Loucy (cell line): ENCODE data around the gene POMP.

Source experiments
- EZH2phosphoT487 ChIP-seq: fragments of 200-600 bp; IDR thresholded peaks from 2 replicates; pipeline ENCODE4 v1.6.1; 2018; ENCODE audit warnings: antibody characterized with exemption, mild to moderate bottlenecking, moderate library complexity, borderline replicate concordance
- TF ChIP-seq, protein P1 (sequence below): fragments of 200-600 bp; sonication (generic); conservative IDR thresholded peaks from 2 replicates; pipeline ENCODE4 v1.5.1; 2014; ENCODE audit warnings: mild to moderate bottlenecking, antibody characterized with exemption, low read length

DNA sequence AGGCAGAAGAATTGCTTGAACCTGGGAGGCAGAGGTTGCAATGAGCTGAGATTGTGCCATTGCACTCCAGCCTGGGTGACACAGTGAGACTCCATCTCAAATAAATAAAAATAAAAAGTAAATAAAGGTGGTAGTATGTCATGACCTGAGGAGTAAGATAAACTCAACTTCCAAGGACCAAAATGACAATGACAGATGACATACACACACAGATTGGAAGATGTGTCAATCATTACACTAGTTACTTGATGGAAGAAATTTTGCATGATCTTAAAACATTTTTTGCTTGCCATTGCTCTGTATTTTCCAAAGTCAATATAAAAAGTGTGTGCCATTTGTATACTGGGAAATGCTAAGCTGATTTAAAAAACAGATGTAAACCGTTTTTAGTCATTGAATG lies 55.7 kb downstream of the POMP start:
- TF ChIP-seq, protein P1, sequence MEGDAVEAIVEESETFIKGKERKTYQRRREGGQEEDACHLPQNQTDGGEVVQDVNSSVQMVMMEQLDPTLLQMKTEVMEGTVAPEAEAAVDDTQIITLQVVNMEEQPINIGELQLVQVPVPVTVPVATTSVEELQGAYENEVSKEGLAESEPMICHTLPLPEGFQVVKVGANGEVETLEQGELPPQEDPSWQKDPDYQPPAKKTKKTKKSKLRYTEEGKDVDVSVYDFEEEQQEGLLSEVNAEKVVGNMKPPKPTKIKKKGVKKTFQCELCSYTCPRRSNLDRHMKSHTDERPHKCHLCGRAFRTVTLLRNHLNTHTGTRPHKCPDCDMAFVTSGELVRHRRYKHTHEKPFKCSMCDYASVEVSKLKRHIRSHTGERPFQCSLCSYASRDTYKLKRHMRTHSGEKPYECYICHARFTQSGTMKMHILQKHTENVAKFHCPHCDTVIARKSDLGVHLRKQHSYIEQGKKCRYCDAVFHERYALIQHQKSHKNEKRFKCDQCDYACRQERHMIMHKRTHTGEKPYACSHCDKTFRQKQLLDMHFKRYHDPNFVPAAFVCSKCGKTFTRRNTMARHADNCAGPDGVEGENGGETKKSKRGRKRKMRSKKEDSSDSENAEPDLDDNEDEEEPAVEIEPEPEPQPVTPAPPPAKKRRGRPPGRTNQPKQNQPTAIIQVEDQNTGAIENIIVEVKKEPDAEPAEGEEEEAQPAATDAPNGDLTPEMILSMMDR: no peak
- no peak for TF ChIP-seq EZH2phosphoT487
